ENCODE data around the gene SLC6A11. TPM values are rescaled to one million over a fixed set of nuclear protein-coding genes. Genes with fewer than 3 reads are reported as not detected.
A peak's percentile ranks its signal among the peaks of the same experiment; 100 is the strongest.

The SLC6A11 gene
- total RNA-seq, 4 donors from 2014 or later: 0.30 to 0.44 (median 0.42) TPM; not detected in 1

DNA sequence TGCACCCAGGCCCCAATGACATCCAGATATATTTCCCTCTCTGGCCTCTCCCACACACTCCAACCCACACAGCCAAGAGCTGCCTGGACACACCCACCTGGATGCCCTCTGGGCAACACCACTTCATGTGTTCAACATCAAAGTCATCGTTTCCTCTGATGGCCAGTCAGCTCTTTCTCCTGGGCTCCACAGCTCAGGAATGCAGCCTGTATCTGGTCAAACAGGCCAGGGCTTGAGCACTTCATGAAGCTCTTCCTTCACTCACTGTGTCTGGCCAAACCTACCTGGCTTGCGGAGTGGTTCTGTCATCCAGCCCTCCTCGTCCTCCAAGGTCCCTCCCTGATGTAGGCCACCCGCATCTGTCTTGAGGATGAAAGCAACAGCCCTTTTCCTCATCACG is 35.8 kb upstream of the SLC6A11 start:
- 78 to 82% methylated on average over 5 of the region's 5 CpGs for WGBS, 2 donors

DNA sequence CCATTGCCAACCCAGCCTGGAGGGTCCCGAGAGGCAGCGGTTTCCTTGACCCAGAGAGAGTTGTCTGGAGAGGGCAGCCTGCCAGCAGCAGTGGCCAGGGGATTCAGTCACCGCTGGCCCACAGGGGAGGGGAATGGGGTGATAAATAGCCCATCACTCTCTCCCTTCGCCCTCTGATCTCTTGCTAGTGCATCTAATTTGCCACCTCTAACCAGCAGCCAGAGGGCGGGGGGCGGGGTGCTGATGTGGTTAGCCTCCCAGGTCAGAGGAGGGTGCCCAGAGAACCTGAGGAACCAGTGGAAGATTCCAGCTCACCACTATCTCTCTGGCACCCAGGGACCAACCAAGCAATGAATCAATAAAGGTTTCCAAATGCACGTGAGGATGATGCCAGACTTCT is 35.1 kb upstream of the SLC6A11 start:
- no peaks in the 10 kb centered on the region for H3K36me3 ChIP-seq
- DNase-seq (ENCODE audit: low spot score in 2 of 2): no peak

More for the DNA sequence above, 35.8 kb upstream of the SLC6A11 start:
- Histone ChIP-seq H3K27me3 (no peaks in the 10 kb centered on the region), H3K4me1 (no peaks in the 10 kb centered on the region), H3K9me3 (no peaks in the 10 kb centered on the region), H3K36me3 (no peaks in the 10 kb centered on the region), H3K27ac (no peak overlapping the region), H3K4me3 (no peak overlapping the region)
- TF ChIP-seq EP300 (IDR thresholded peaks at IDR 0.05): no peak
- TF ChIP-seq, protein P1, sequence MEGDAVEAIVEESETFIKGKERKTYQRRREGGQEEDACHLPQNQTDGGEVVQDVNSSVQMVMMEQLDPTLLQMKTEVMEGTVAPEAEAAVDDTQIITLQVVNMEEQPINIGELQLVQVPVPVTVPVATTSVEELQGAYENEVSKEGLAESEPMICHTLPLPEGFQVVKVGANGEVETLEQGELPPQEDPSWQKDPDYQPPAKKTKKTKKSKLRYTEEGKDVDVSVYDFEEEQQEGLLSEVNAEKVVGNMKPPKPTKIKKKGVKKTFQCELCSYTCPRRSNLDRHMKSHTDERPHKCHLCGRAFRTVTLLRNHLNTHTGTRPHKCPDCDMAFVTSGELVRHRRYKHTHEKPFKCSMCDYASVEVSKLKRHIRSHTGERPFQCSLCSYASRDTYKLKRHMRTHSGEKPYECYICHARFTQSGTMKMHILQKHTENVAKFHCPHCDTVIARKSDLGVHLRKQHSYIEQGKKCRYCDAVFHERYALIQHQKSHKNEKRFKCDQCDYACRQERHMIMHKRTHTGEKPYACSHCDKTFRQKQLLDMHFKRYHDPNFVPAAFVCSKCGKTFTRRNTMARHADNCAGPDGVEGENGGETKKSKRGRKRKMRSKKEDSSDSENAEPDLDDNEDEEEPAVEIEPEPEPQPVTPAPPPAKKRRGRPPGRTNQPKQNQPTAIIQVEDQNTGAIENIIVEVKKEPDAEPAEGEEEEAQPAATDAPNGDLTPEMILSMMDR (IDR thresholded peaks at IDR 0.05): no peak
- TF ChIP-seq POLR2A (IDR thresholded peaks at IDR 0.05): no peak
- no peak for DNase-seq (ENCODE audit: low spot score in 2 of 2)

DNA sequence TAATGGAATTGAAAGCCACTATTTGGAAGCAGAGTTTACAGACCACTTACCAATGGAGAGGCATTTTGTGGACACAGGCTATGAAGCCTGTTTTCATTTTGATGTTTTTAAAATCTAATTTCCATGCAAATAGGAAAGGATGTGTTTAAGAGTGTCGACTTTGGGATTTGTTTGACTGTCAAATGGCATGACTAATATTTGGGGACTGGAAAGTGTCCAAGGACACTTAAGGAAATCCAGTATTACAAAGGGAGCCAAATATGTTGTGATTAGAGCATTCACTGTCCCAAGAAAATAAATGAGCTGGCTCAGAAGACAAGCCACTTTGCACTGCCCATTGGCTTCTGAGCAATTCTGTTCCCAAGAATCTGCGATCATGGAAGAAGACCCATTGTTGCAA is 34.0 kb upstream of the SLC6A11 start:
- H3K4me3 ChIP-seq: no peak overlapping the region
- H3K27ac ChIP-seq: no peak overlapping the region
- no peak for DNase-seq (ENCODE audit: low spot score in 2 of 2)
- no peaks in the 10 kb centered on the region for H3K9me3 ChIP-seq
- H3K27me3 ChIP-seq: no peaks in the 10 kb centered on the region
- TF ChIP-seq EP300 (IDR thresholded peaks at IDR 0.05) (no peak), POLR2A (IDR thresholded peaks at IDR 0.05) (no peak)
- TF ChIP-seq, protein P1 (IDR thresholded peaks at IDR 0.05): no peak
- 30 to 48% methylated on average over 2 of the region's 2 CpGs for WGBS, 2 donors
- no peaks in the 10 kb centered on the region for H3K4me1 ChIP-seq
- no peaks in the 10 kb centered on the region for H3K36me3 ChIP-seq

More for the DNA sequence above, 35.1 kb upstream of the SLC6A11 start:
- H3K4me1 ChIP-seq: no peaks in the 10 kb centered on the region
- 68 to 75% methylated on average over 7 of the region's 7 CpGs for WGBS, 2 donors
- no peaks in the 10 kb centered on the region for H3K9me3 ChIP-seq
- no peak overlapping the region for H3K4me3 ChIP-seq
- no peak overlapping the region for H3K27ac ChIP-seq
- H3K27me3 ChIP-seq: no peaks in the 10 kb centered on the region
- TF ChIP-seq EP300 (IDR thresholded peaks at IDR 0.05) (no peak), POLR2A (IDR thresholded peaks at IDR 0.05) (no peak)
- TF ChIP-seq, protein P1 (IDR thresholded peaks at IDR 0.05): no peak

DNA sequence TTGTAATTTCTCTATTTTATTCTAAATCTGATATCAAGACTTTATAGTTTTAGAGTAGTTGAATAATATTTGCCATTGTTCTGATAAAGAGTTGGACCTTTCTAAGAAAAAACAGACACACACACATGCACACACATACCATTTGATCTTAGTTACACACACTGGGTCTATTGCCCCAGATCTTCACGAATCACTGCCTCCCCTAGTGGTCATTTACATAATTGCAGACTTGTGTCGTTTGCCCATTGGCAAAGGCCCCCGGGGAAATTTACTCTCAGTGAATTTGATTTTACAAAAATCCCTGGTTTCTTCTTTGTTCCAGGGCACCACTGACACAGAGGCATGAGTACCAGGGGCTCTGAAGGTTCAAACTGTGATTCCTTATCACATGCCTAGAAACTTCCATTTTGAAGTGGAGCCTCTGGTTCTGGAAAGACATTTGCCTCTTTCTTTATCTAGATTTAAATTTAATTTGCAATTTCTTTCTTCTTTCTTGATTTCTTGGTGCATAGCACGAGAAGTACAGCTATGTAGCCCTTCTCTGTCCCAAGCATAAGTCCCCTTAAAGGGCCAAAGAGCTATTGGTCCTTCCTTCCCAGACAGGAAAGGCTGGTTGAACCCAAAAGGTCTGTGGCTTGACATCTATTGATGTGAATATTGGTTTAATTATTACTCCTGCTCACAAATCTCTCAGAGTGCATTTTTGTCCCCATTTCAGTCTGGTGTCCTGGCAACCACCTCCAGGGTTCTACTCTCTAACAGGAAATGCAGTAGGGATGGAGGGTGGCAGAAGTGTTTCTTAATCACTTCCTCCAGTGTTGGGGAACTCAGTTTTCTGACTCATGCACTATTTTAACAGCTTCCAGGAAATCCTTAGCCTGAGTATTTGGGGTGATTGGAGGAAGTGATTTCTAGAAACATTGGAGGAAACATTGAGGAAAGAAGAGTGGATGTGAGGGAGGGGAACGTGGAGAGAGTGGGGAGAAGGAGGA is 32.4 kb upstream of the SLC6A11 start:
- H3K4me3 ChIP-seq: no peak overlapping the region
- H3K9me3 ChIP-seq: no peaks in the 10 kb centered on the region
- TF ChIP-seq POLR2A (IDR thresholded peaks at IDR 0.05): no peak
- TF ChIP-seq, protein P1 (IDR thresholded peaks at IDR 0.05): peak; percentile 17 to 73 (median 42)
- TF ChIP-seq EP300 (IDR thresholded peaks at IDR 0.05): no peak
- no peaks in the 10 kb centered on the region for H3K36me3 ChIP-seq
- H3K4me1 ChIP-seq: no peaks in the 10 kb centered on the region
- no peak overlapping the region for H3K27ac ChIP-seq
- 19 to 22% methylated on average over 5 of the region's 5 CpGs for WGBS, 2 donors
- no peaks in the 10 kb centered on the region for H3K27me3 ChIP-seq
- peak in 1 of 2 donors; percentile 9 for DNase-seq (ENCODE audit: low spot score in 2 of 2)

DNA sequence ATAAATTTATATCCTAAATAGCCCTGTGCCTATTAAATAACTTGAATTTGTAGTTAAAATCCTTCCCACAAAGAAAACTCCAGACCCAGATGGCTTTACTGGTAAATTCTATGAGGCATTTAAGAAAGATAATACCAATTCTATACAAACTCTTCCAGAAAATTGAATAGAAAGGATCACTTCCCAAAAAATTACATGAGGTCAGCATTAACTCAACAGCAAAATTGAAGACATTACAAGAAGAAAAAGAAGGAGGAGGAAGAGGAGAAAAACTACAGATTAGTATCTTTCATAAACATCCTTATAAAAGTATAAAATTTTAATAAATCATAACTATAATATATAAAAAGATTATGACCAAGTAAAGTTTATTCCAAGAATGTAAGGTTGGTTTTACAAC is 29.4 kb upstream of the SLC6A11 start:
- H3K27me3 ChIP-seq: no peaks in the 10 kb centered on the region
- H3K27ac ChIP-seq: no peak overlapping the region
- TF ChIP-seq, protein P1 (IDR thresholded peaks at IDR 0.05): no peak
- TF ChIP-seq POLR2A (IDR thresholded peaks at IDR 0.05) (no peak), EP300 (IDR thresholded peaks at IDR 0.05) (no peak)
- no peak overlapping the region for H3K4me3 ChIP-seq
- H3K9me3 ChIP-seq: peaks cover 0 to 8% (median 0%) of the 10 kb centered on the region in 4 donors
- H3K36me3 ChIP-seq: no peaks in the 10 kb centered on the region
- DNase-seq (ENCODE audit: low spot score in 2 of 2): no peak
- H3K4me1 ChIP-seq: no peaks in the 10 kb centered on the region

Data from tibial nerve (tissue), 4 donors.